ENCODE measurements around the gene CENATAC.

- no peak for TF ChIP-seq CTCF (IDR thresholded peaks at IDR 0.05; ENCODE audit: poor library complexity)
- no peak for TF ChIP-seq EZH2 (IDR thresholded peaks at IDR 0.05; ENCODE audit: borderline replicate concordance)
These were observed 40.4 kb upstream of the CENATAC start for GRCh38 chr11:118957549-118957948.

Measured in hepatocyte (in vitro differentiated cells).